Stimulated activated CD4-positive, alpha-beta T cell treated with anti-CD3 and anti-CD28 coated beads, Interleukin-2, amount 100 ng/mL, for 24 hours (primary cell): ENCODE data around the gene TMUB2.
"Not testable (repeated sequence)": the region's sequence is repeated elsewhere in the genome, so short reads cannot be mapped to it uniquely, and the experiment has no call there.

ENCODE experiments used
- DNase-seq, 2 donors: peaks; one replicate each; pipeline ENCODE4 v3.0.0-alpha.2; 2020

The TMUB2 gene

DNA sequence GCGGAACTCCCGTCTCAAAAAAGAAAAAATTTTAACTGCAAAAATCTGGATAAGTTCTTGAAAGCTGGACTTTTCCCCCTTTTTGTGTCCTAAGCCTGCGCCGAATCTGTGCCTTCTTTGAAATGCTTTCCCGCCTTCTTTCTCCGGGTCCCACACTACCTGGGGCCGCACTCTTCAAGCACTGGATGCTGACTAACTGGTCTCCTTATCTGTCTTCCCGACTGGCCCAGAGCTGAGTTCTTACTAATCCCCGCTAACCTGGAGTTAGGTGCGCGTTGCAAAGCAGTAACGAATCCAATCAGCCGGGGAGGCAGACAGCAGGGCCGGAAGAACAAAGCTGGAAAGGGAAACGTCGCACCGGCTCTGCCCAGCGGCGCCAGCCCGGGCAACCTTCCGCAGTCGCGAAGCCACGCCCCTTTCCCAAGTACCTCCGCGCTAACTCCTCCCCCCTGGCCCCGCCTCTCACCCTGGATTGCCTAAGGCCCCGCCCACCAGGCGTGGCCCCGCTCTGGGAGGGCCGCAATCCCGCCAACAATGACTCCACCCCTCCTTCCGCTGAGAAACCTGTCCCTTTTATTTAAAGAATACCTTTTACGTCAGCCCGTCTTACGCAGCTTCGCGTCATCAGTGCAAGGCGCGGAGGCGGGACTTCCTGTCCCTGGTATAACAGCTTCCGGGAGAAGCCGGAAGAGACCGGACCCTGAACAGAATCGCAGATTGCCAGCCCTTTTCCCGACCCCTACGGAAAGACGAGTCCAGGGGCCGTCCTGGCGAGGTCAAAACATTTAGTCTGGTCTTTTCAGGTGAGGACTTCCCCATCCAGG is at the start of gene TMUB2:
TSS of gene TMUB2 (plus strand) at position 666 of the 824 bp plus-strand sequence. CDS start 737 bp downstream, outside the sequence.
- DNase-seq, result peak; percentile 100

DNA sequence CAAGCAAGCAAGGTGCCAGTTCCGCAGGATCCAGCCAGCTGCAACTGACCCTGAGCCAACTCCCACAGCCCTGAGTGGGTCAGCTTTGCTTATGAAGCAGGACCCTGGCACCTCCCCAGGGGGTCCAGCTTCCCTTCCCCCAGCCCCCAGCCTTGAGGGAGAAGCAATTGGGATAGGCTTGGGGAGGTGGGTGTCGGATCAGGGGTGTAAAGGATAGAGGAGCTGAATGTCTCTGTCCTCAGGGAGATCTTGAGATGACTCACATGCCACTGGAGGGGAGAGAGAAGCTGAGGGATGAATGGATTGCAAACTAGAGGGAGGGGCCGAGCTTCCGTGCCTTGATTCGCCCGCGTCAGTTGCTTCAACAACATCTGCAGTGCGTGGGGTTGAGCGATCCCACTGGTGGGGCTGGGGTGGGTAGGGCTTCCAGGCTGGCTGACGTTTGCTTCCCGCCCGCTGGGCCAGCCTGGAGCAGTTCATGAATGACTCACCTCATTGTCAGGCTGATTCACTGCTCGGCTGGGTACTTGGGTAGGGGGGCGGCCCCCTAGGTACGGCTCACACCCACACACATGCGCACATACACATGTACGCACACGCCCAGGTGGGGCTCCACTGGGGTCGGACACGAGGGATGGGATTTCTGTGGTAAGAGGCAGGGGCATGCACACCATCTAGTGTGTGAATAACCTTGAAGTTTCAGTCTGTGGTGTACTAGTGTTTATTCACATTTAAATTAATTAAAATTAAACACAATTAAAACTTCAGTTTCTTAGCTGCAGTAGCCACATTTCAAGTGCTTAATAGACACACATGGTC is 48.7 kb upstream of the TMUB2 start:
- DNase-seq, result peak; percentile 78 to 79

DNA sequence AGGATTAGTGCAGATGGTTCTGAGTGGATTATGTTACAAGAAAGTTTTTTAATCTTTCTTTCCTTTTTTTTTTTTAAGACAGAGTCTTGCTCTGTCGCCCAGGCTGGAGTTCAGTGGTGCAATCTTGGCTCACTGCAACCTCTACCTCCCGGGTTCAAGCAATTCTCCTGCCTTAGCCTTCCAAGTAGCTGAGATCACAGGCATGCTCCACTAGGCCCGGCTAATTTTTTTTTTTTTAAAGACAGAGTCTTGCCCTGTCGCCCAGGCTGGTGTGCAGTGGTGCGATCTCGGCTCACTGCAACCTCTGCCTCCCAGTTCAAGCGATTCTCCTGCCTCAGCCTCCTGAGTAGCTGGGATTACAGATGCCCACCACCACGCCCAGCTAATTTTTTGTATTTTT is 42.9 kb upstream of the TMUB2 start:
- not testable (repeated sequence) for DNase-seq

DNA sequence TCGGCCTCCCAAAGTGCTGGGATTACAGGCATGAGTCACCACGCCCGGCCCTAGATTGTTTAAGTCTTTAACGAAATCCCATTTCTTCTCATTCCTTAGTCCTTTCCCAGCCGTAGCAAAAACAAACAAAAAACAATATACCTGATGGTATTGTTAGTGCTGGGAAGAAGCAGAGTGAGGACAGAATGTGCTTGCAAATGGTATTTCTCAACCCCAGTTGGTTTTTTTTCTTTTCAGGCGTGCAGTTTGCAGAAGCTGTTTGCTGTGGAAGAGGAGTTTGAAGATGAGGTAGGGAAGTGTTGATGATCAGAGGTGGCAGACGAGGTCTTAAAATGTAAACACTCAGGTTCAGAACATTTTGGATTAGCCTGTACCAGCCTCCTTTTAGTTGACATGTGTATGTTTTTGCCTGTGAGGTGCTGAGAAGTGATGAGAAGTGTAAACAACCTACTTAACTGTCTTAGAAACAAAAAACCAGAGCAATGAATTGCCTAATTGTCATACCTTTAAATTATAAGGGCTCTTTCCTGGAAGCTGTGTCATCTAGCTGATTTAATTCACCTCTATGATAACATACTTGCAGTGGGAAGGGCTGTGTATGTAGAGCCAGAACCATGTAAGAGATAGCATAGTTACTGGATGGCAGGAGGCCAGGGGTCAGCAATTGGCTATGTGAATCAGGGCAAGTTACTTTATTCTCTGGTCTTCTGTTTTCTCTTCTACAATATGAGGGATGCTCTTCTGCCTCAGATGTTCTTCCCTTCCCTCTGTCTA is 41.6 kb upstream of the TMUB2 start:
- no peak for DNase-seq

DNA sequence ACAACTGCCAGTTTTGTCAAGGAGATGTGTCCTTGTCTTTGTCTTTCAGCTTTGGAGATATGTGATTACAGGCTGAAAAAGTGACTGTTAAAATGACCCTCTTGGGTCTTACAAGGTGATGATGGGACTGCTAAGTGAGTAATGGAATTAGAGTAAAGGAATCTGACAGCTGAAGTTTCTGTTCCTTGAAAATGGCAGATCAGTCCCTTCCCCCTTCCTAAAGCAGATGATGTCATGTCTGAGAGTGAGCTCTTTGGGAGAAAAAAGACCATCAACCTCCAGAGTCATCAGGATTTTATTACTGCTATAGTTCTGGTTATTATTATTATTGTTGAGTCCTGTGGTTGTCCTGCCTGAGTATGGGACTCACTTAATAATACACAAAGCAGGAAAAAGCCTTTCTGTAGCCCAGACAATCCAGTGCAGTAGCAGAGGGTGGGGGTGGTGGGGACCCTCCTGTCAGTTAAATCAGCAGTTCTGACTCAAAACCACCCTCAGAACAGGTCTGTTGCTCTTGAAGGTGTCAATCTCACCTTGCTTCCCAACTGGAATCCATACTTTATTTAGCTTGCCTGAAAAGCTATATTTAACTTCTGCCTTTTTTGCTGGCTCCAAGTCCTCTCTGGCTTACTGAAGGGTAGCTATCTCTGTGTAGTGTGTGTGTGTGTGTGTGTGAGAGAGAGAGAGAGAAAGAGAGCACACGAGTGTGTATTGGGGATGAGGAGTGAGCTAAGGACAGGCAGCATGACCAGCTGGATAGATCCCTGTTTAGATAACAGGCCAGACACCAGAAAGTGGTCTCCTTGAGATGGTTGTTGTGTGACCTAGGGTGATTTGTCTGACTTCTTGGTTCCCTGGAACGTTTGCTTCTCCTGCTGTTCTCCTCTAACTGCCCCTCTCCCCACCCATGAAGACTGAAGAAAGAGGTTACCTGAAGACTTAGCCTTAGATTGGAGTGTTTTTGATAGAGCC is 40.1 kb upstream of the TMUB2 start:
- DNase-seq, result no peak

DNA sequence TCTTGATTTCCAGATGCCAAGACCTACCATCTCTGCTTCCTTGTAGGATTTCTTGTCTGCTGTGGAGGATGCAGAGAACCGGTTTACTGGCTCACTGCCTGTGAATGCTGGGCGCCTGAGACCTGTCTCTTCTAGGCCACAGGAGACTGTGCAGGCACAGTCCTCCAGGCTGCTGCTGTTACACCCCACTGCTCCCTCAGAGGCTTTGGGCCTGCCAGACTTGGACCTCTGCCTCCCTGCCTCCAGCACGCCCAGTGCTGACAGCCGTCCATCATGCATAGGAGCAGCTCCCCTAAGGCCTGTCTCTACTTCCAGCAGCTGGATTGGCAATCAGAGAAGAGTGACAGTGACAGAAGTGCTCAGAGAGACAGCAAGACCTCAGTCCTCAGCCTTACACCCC is 39.0 kb upstream of the TMUB2 start:
- no peak for DNase-seq

DNA sequence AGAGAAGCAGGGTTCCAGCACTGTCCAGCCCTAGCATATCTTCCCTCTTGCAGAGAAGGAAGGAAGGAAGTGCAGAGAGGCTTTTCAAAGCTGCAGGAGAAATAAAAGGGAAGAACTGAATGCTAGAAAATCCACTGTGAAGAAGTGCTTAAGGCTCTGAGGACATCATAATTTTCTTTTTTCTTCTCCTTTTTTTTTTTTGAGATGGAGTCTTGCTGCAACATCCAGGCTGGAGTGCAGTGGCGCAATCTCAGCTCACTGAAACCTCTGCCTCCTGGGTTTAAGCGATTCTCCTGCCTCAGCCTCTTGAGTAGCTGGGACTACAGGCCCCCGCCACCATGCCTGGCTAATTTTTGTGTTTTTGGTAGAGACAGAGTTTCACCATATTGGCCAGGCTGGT is 37.7 kb upstream of the TMUB2 start:
- not testable (repeated sequence) for DNase-seq

DNA sequence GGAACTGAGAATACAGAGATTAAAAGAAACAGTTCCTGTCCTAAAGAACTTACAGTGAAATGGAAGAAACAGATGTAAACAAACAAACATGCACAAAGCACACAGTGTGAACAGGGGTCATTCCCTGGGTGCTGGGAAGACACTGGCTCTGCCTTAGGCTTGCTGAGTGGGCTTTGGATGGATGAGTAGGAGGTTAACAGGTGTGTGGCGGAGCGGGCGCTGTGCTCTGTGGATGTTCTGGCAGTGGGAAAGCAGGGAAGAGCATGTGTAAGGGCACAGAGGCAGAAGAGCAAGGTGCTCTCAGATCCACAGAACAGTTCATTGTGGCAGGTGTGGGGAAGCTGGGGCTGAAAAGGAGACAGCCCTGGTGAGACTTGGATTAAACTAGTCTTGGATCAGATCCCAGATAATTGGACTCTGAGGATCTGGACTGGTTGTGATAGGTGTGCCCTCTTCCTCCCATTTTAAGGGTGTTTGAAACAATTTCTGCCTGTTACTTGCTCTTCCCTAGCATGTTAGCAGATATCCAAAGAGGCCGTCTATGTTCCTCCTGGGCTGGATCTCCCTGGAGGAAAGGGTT is 36.9 kb upstream of the TMUB2 start:
- DNase-seq, result no peak

DNA sequence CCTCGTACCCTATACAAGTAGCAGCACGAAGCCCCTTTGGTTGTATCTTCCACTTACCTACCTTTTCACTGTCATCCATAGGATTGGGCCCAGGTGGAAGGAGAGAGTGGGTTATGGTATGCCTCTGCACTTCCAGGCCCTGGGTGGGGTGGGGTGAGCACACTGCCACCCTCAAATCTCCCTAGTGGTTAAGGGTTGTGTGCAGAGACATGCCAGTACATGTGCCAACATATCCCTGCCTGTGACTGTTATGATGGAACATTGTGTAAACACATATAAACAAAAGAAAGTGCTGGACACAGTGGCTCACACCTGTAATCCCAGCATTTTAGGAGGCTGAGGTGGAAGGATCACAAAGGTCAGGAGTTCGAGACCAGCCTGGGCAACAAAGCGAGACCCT is 33.9 kb upstream of the TMUB2 start:
- no peak for DNase-seq

DNA sequence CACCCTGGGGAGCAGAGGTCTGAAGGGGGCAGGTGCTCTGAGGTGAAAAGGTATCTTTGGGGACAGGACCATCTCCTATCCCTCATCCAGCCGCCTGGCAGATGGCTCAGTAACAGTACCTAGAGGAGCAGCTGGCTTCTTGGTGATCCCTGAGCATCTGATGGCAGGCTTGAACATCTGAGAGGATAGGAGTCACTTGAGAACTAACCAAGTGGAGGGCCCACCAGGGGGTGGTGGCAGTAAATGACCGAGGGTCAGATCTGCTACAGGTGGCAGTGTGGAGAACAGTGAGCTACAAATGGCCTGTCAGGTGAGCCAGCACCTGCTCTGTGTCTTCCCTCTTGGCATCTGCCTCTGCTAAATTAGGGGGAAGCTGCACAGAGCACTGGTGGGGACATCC is 31.3 kb upstream of the TMUB2 start:
- no peak for DNase-seq

DNA sequence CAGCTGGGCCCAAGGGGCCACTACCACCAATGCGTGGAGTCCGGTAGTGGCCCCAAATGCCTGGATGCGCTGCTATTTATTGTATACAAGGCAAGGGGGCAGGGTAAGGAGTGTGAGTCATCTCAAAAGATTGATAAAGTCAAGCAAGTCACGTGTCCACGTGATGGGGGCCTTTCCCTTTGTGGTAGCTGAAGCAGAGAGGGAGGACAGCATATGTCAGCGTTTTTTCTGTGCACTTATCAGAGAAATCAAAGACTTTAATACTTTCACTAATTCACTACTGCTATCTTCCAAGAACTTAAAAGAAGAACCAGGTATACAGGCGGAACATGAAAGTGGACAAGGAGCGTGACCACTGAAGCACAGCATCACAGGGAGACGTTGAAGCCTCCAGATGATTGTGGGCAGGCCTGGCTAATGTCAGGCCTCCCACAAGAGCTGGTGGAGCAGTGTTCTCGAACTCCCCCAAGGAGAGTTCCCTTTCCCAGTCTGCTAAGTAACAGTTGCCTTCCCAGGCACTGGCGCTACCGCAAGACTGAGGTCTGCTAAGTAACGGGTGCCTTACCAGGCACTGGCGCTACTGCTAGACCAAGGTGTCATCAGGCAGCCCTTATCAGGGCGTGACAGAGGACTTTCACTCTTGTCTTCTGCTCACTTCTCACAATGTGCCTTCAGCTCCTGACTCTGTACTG is 27.1 kb upstream of the TMUB2 start:
- DNase-seq, result peak; percentile 22 to 34

DNA sequence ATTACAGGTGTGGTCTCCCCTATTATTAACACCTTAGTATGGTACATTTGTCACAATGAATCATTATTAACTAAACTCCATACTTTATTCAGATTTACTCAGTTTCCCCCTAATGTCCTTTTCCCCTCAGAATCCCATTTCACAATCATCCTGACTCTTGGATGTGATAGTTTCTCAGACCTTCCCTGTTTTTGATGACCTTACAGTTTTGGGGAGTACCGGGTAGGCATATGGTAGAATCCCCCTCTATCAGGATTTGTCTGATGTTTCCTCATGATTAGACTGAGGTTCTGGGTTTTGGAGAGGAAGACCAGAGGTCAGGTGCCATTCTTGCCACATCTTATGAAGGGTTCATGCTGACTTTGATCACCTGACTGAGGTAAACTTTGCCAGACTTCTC is 22.3 kb upstream of the TMUB2 start:
- no peak for DNase-seq

DNA sequence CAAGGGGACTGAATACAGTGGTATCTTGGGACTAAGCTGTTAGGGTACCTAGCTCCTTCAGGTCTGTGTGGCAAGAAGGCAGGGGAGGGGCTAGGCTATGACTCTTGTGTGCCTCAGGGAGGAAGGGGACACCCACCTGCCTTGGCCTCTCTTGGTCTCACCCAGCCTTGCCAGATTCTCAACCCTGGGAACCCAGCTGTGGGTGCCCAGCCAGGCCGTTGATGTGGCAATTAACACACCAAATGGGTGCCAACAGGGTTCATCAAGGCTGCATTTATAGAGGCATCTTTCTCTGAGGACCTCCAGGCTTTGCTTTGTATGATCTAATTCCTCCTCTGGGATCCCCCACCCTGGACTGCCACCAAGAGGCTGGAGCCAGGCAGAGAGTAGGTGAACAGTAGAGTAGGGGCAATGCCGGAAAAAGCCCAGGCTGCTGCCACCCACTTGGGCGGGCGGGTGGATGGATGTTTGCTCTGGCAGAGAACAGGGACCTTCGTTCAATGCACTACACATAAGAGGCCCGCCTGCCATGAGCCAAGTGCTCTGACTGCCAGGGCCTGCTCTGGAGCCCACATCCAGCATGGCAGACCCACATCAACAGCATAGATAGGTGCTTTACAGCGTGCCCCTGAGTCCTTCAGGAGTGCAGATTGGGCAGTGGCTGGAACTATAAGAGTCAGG is 19.5 kb upstream of the TMUB2 start:
- DNase-seq, result no peak

DNA sequence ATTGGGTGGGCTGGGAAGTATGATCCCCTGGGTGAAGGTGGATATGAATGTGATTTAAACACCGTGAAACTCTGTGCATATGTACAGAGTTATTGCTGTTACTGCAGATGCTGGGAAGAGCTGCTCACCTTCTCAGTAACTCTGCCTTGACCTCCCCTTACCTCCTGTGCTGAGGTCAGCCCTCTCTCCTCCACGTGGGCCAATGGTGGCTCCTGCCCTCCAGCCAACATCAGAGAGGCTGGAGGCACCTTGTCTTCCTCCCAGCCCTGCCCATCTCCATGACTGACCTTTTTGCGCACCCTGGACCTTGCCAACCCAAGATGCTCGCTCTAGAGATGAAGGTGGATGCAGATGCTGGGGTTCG is 16.7 kb upstream of the TMUB2 start:
- DNase-seq, result no peak

DNA sequence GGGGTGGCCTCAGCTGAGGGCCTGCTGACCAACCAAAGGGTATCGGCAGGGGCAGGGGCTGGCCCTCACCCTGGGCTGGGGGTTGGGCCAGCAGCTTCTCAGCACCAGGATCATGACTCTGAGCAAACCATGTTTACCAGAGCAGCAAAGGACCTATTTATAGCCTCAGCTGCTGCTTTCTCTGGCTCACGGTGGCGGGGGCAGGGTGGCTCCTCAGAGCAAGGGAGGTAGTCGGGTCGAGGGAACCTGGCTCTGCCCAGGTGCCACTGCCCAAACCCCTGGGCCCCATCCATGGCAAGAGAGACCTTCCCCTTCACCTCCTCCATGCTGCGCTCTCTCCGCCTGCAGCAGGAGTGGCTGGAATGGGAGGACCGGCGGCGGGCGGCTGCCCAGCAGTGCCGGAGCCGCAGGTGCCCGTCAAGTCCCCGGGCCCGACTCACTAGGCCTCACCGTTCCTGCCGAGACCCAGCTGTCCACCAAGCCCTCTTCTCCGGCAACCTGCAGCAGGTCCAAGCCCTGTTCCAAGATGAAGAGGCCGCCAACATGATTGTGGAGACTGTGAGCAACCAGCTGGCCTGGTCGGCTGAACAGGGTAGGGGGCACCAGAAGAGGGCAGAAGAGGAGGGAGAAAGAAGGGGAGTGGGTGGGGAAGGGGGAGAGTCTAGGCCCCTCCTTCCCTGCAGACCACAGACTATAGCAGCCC is 16.1 kb upstream of the TMUB2 start, which contains the start of gene ASB16:
TSS of gene ASB16 (plus strand) at position 206 of the 703 bp plus-strand sequence. CDS start at position 292, 86 bp downstream.
- DNase-seq, result no peak

DNA sequence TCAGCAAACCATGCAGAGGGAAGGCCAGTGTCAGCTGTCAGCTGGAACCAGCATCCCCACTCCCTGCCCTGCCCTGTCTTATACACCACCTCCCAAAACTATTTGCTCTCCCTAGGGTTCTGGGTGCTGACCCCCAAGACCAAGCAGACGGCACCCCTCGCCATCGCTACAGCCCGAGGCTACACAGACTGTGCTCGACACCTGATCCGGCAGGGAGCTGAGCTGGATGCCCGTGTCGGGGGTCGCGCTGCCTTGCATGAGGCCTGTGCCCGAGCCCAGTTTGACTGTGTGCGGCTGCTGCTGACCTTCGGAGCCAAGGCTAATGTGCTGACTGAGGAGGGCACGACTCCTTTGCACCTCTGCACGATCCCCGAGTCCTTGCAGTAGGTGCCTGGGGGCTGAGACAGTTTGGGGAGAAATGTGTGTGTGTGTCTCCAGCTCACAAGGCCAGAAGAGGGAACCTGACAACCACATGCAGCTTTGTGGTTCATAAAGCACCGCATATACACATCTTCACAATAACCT is 14.8 kb upstream of the TMUB2 start:
- DNase-seq, result no peak

DNA sequence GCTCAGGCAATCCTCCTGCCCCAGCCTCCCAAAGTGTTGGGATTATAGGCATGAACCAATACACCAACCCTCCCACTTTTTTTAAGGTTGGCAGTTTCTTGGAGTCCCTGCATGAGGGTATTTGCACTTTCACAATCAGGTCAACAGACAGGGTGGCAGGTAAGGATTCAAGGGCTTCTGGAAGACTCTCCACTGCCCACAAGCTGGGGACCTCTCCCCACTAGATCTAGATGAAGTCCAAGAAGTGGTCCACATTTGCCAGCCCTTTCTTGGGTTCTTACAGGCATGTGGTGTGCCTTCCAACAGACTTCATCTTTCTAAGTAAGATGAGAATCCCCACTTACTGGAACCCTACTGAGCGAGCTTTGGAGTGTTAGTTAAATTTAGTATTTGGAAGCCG is 12.3 kb upstream of the TMUB2 start:
- no peak for DNase-seq

DNA sequence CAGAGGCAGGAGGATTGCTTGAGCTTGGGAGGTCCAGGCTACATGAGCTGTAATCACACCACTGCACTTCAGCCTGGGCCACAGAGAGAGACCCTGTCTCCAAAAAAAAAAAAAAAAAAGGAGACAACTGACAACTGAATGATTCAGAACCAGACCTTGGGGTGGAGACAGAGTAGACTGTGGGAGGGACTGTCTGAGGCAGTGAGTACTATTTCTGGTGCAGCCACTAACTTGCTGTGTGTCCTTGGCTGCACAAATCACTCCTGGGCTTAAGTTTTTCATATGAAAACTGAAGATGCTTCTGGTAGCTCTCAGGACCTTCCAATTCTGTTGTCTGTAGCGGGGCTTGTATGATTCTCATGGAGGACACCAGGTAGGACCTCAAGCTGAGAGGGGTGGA is 10.5 kb upstream of the TMUB2 start:
- no peak for DNase-seq
